A549 (cell line): ENCODE measurements around the gene BACH1. TPM values are rescaled to one million over a fixed set of nuclear protein-coding genes. Genes with fewer than 3 reads are reported as not detected.

Source experiments
- ATAC-seq, 2 experiments: fragments of 200-7000 bp in 1 of 2; fragments of >200 bp in 1 of 2; cut with Nextera tagmentation in 1 of 2; cut with Tn5 transposase in 1 of 2; 3 replicates each; pipeline versions ENCODE4 v1.8.0 to v1.9.1; 2018 to 2020; ENCODE audit warnings: mild to moderate bottlenecking in 1 of 2, moderate library complexity in 1 of 2
- CTCF ChIA-PET: fragments of 300-600 bp; sonication (Branson Sonifier 250); formaldehyde crosslinking; extraction: SDS; loops from one replicate; lab custom pipeline; 2021; ENCODE audit warnings: antibody characterized with exemption, inconsistent platforms; lab: Yijun Ruan, JAX
- POLR2A ChIA-PET: fragments of 350-600 bp; formaldehyde crosslinking; extraction: SDS; loops from one replicate; lab custom pipeline; 2021; ENCODE audit warnings: antibody characterized with exemption, inconsistent platforms; lab: Yijun Ruan, JAX
- DNase-seq, 2 experiments: peaks; one replicate each; pipeline versions ENCODE4 v3.0.0 to v3.0.0-alpha.2; 2011 to 2016; ENCODE audit warnings: low read depth in 1 of 2, low spot score in 1 of 2
- FAIRE-seq: peaks from 2 replicates; lab custom pipeline; 2011; peaks lifted over from hg19 to GRCh38; lab: Jason Lieb, UNC
- H3K27ac ChIP-seq, 2 experiments: fragments of >200 bp; sonication (Bioruptor Twin); formaldehyde crosslinking; 3 replicates each; pipeline ENCODE4 v1.5.1; 2016 to 2017
- H3K4me1 ChIP-seq: fragments of >200 bp; sonication (Bioruptor Twin); formaldehyde crosslinking; 3 replicates; pipeline ENCODE4 v1.6.1; 2016
- H3K4me2 ChIP-seq: fragments of >200 bp; sonication (Bioruptor Twin); formaldehyde crosslinking; 3 replicates; pipeline ENCODE4 v1.6.1; 2016
- H3K4me3 ChIP-seq: fragments of >200 bp; sonication (Bioruptor Twin); formaldehyde crosslinking; 3 replicates; pipeline ENCODE4 v1.5.1; 2016
- H3K9me3 ChIP-seq: fragments of >200 bp; sonication (Bioruptor Twin); formaldehyde crosslinking; 3 replicates; pipeline ENCODE4 v1.6.1; 2016
- BCL3 ChIP-seq: fragments of >200 bp; sonication (Bioruptor Twin); formaldehyde crosslinking; IDR thresholded peaks from 3 replicates; pipeline ENCODE4 v1.6.1; 2016
- CBX2 ChIP-seq: fragments of 200-600 bp; sonication (generic); IDR thresholded peaks from 2 replicates; pipeline ENCODE4 v1.6.1; 2016; ENCODE audit warnings: low read depth, mild to moderate bottlenecking, borderline replicate concordance
- CBX8 ChIP-seq: fragments of 200-600 bp; sonication (generic); IDR thresholded peaks from 2 replicates; pipeline ENCODE4 v1.6.1; 2016
- CHD4 ChIP-seq: fragments of 200-600 bp; sonication (generic); IDR thresholded peaks from 2 replicates; pipeline ENCODE4 v1.6.1; 2016; ENCODE audit warnings: antibody characterized with exemption, mild to moderate bottlenecking, borderline replicate concordance
- CTCF ChIP-seq: fragments of >200 bp; sonication (Bioruptor Twin); formaldehyde crosslinking; IDR thresholded peaks from 3 replicates; pipeline ENCODE4 v1.5.1; 2016
- E2F6 ChIP-seq: IDR thresholded peaks from 2 replicates; pipeline ENCODE4 v1.6.1; 2012; ENCODE audit warnings: low read depth, borderline replicate concordance
- MAFK ChIP-seq: fragments of 450-650 bp; IDR thresholded peaks from 2 replicates; pipeline ENCODE4 v1.6.1; 2014; ENCODE audit not compliant: partially characterized antibody
- MAZ ChIP-seq: fragments of 150-350 bp; IDR thresholded peaks from 2 replicates; pipeline ENCODE4 v1.6.1; 2014; ENCODE audit warnings: antibody characterized with exemption, low read depth, low read length, borderline replicate concordance
- PBX3 ChIP-seq: IDR thresholded peaks from 2 replicates; pipeline ENCODE4 v1.6.1; 2012
- PHF8 ChIP-seq: fragments of 200-600 bp; sonication (generic); IDR thresholded peaks from 2 replicates; pipeline ENCODE4 v1.6.1; 2016; ENCODE audit warnings: low read depth, mild to moderate bottlenecking, antibody characterized with exemption, moderate library complexity, borderline replicate concordance
- POLR2A ChIP-seq: IDR thresholded peaks from 2 replicates; pipeline ENCODE4 v1.6.1; 2012; ENCODE audit warnings: mild to moderate bottlenecking, low read length
- RCOR1 ChIP-seq: fragments of 150-350 bp; IDR thresholded peaks from 2 replicates; pipeline ENCODE4 v1.6.1; 2014; ENCODE audit warnings: antibody characterized with exemption, low read length, low read depth
- REST ChIP-seq: fragments of 200-600 bp; sonication (generic); IDR thresholded peaks from 2 replicates; pipeline ENCODE4 v1.6.1; 2016; ENCODE audit warnings: antibody characterized with exemption, mild to moderate bottlenecking, moderate library complexity
- TP53 ChIP-seq: fragments of 250-450 bp; sonication (Bioruptor Pico); IDR thresholded peaks from 2 replicates; pipeline ENCODE4 v1.5.0; 2021; ENCODE audit warnings: mild to moderate bottlenecking, moderate library complexity
- ZFP36 ChIP-seq: fragments of 450-650 bp; IDR thresholded peaks from 2 replicates; pipeline ENCODE4 v1.6.1; 2014; ENCODE audit warnings: borderline replicate concordance; ENCODE audit not compliant: partially characterized antibody
- ZNF302 ChIP-seq: fragments of 250-450 bp; sonication (Bioruptor Pico); IDR thresholded peaks from 2 replicates; pipeline ENCODE4 v1.9.0; 2021; ENCODE audit warnings: inconsistent platforms, mild to moderate bottlenecking, moderate library complexity
- ZSCAN20 ChIP-seq: fragments of 250-450 bp; sonication (Bioruptor Pico); IDR thresholded peaks from 2 replicates; pipeline ENCODE4 v1.8.0; 2022; ENCODE audit warnings: mild to moderate bottlenecking, moderate library complexity
- WGBS: methylation state at CpG from one replicate; pipeline ENCODE4 v1.1.6; 2017; ENCODE audit errors: missing lambda C conversion rate; 5-methylcytosine and 5-hydroxymethylcytosine counted together
- polyA plus RNA-seq, 4 experiments: library from polyadenylated mRNA; depleted of rRNA in 3 of 4; stranded (reverse); fragments of >200 nt; fragmentation: RNase III in 1 of 4; extraction: RNeasy Plus Mini Kit Qiagen cat#74134 plus additional on column Dnase treatment in 1 of 4; gene quantifications; 2 replicates in 3 of 4; 3 replicates in 1 of 4; pipeline ENCODE4 v1.2.3, GENCODE V29; 2011 to 2017

Gene BACH1
- polyA plus RNA-seq, 2 of the 4 experiments (the other 2 are of a cell fraction): 5.0 to 21.4 TPM

GRCh38 chr21:29394051-29394450 is 95.3 kb downstream of the BACH1 start:
- ChIA-PET POLR2A (no interaction called here), CTCF (interaction anchor here (1.0 to 1.1 kb wide), 2 partner anchors 23 to 229 kb away, joined by 3 read pairs; no protein-coding TSS in a partner anchor)
- DNase-seq: no peak

More at GRCh38 chr21:29394051-29394450, 95.3 kb downstream of the BACH1 start:
- FAIRE-seq (no peak), ATAC-seq (no peak)
- no peaks in the 10 kb centered on the region for H3K4me1 ChIP-seq
- H3K4me2 ChIP-seq: no peak overlapping the region
- TF ChIP-seq REST (no peak), TP53 (no peak), CHD4 (no peak), ZSCAN20 (CRISPR knock-in tag) (no peak), ZFP36 (no peak), RCOR1 (no peak), MAFK (no peak), PBX3 (no peak), PHF8 (no peak), CTCF (no peak), CBX8 (no peak), BCL3 (no peak), E2F6 (no peak), ZNF302 (no peak), CBX2 (no peak), MAZ (no peak), POLR2A (no peak)
- WGBS: 95% methylated on average over 2 of the region's 2 CpGs
- H3K27ac ChIP-seq: no peak overlapping the region
- H3K9me3 ChIP-seq: no peaks in the 10 kb centered on the region
- H3K4me3 ChIP-seq: no peak overlapping the region

Other genes with a start within 250 kb of the BACH1 start
- 235 and 296 TPM in 2 replicates for gene CCT8, start 225.3 kb upstream of the BACH1 start, polyA plus RNA-seq (2011; rRNA removed)
- gene CCT8, start 225.3 kb upstream of the BACH1 start, polyA plus RNA-seq (2017; fragmentation: RNase III; extraction: RNeasy Plus Mini Kit Qiagen cat#74134 plus additional on column Dnase treatment): 214 to 242 TPM (median 216 TPM) in 3 replicates
- gene MAP3K7CL, start 168.3 kb upstream of the BACH1 start, polyA plus RNA-seq (2011; rRNA removed): 4.7 and 5.7 TPM in 2 replicates
- 2.5 to 3.6 TPM (median 2.9 TPM) in 3 replicates for gene MAP3K7CL, start 168.3 kb upstream of the BACH1 start, polyA plus RNA-seq (2017; fragmentation: RNase III; extraction: RNeasy Plus Mini Kit Qiagen cat#74134 plus additional on column Dnase treatment)